Endothelial cell (in vitro differentiated cells): ENCODE results near the gene OXGR1. TPM values are rescaled to one million over a fixed set of nuclear protein-coding genes. Genes with fewer than 3 reads are reported as not detected.

Experiments
- DNase-seq: peaks from one replicate; pipeline ENCODE4 v3.0.0; 2021; ENCODE audit warnings: low spot score
- H3K27ac Mint-ChIP-seq: one replicate; pipeline ENCODE4 v1.8.0; 2021; ENCODE audit warnings: mixed read lengths, inconsistent platforms; ENCODE audit not compliant: unreplicated experiment
- H3K27me3 Mint-ChIP-seq: one replicate; pipeline ENCODE4 v1.8.0; 2021; ENCODE audit warnings: mild to moderate bottlenecking, moderate library complexity, mixed read lengths, inconsistent platforms; ENCODE audit not compliant: unreplicated experiment
- H3K36me3 Mint-ChIP-seq: one replicate; pipeline ENCODE4 v1.8.0; 2021; ENCODE audit warnings: mild to moderate bottlenecking, low read depth, mixed read lengths, inconsistent platforms; ENCODE audit not compliant: unreplicated experiment
- H3K4me1 Mint-ChIP-seq: one replicate; pipeline ENCODE4 v1.8.0; 2021; ENCODE audit warnings: mild to moderate bottlenecking, mixed read lengths, inconsistent platforms; ENCODE audit not compliant: unreplicated experiment
- H3K4me3 Mint-ChIP-seq: one replicate; pipeline ENCODE4 v1.8.0; 2021; ENCODE audit warnings: mild to moderate bottlenecking, mixed read lengths, inconsistent platforms; ENCODE audit not compliant: unreplicated experiment
- H3K9me3 Mint-ChIP-seq: one replicate; pipeline ENCODE4 v1.8.0; 2021; ENCODE audit warnings: mixed read lengths, inconsistent platforms; ENCODE audit not compliant: unreplicated experiment
- total RNA-seq: library from RNA; stranded (reverse); fragmentation: NEBNext Ultra II Directional; extraction: Animal tissue kit (Norgen Biotek cat#: 25700); gene quantifications from one replicate; pipeline ENCODE4 v1.2.1, GENCODE V29; 2021; ENCODE audit not compliant: unreplicated experiment
- TF ChIP-seq, protein P1 (sequence below): fragments of 200-600 bp; sonication (generic); IDR thresholded peaks from one replicate; pipeline ENCODE4 v1.5.0; 2021; ENCODE audit warnings: antibody characterized with exemption; ENCODE audit not compliant: unreplicated experiment

Gene OXGR1
- total RNA-seq, 1 donor from 2014 or later, result 0.15 TPM

DNA sequence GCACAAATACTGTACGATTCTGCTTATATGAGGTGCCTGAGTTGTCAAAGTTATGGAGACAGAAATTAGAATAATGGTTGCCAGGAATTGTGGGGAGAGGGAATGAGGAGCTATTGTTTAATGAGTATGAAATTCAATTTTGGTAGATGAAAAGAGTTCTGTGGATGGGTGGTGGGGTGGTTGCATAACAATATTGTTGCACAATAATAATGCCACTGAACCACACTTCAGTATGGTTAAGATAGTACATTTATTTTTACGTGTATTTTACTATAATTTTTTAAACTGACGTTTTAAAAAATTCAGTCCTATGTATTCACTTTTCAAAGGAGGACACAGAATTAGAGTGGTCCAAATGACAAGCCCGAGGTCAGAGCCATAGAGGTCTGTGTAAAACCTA lies 1.8 kb upstream of the OXGR1 start:
- peaks cover 14% of the 10 kb centered on the region for H3K27me3 Mint-ChIP-seq
- no peaks in the 10 kb centered on the region for H3K36me3 Mint-ChIP-seq
- DNase-seq, result no peak

GRCh38 chr13:96994858-96995243 lies 575 bp upstream of the OXGR1 start:
- DNase-seq, result no peak
- Mint-ChIP-seq H3K27ac (no peak overlapping the region), H3K27me3 (peaks cover 14% of the 10 kb centered on the region), H3K4me3 (peak overlapping the region; percentile 56), H3K36me3 (no peaks in the 10 kb centered on the region), H3K9me3 (no peaks in the 10 kb centered on the region), H3K4me1 (peaks cover 8% of the 10 kb centered on the region)
- TF ChIP-seq, protein P1, sequence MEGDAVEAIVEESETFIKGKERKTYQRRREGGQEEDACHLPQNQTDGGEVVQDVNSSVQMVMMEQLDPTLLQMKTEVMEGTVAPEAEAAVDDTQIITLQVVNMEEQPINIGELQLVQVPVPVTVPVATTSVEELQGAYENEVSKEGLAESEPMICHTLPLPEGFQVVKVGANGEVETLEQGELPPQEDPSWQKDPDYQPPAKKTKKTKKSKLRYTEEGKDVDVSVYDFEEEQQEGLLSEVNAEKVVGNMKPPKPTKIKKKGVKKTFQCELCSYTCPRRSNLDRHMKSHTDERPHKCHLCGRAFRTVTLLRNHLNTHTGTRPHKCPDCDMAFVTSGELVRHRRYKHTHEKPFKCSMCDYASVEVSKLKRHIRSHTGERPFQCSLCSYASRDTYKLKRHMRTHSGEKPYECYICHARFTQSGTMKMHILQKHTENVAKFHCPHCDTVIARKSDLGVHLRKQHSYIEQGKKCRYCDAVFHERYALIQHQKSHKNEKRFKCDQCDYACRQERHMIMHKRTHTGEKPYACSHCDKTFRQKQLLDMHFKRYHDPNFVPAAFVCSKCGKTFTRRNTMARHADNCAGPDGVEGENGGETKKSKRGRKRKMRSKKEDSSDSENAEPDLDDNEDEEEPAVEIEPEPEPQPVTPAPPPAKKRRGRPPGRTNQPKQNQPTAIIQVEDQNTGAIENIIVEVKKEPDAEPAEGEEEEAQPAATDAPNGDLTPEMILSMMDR, result no peak

More for the DNA sequence above, 1.8 kb upstream of the OXGR1 start:
- Mint-ChIP-seq H3K27ac (no peak overlapping the region), H3K9me3 (no peaks in the 10 kb centered on the region), H3K4me1 (peaks cover 8% of the 10 kb centered on the region), H3K4me3 (no peak overlapping the region)
- TF ChIP-seq, protein P1, result no peak

DNA sequence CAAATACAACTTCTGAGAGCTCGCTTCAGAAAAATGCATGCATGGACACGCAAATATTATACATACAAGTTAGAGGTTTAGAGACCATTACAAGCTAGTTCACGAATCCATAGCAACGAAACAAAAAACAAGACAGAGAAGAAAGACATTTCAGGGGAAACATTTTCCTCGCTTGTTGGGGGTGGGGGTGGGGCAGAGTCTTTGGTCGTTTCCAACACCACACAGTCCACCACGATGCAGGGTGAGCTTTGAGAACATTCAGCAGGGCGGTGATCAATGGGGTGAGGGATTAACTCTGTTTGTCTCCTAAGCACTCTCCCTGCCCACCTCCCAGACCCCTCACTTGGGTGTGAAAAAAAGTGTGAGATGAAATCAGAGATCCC lies 651 bp downstream of the OXGR1 start:
- H3K27me3 Mint-ChIP-seq, result peaks cover 14% of the 10 kb centered on the region
- no peak for DNase-seq
- H3K4me1 Mint-ChIP-seq, result peaks cover 8% of the 10 kb centered on the region
- TF ChIP-seq, protein P1, result no peak
- H3K27ac Mint-ChIP-seq, result peak overlapping the region; percentile 5
- no peaks in the 10 kb centered on the region for H3K36me3 Mint-ChIP-seq
- peak overlapping the region; percentile 76 for H3K4me3 Mint-ChIP-seq
- no peaks in the 10 kb centered on the region for H3K9me3 Mint-ChIP-seq

- Mint-ChIP-seq H3K4me1 (peaks cover 8% of the 10 kb centered on the region), H3K27ac (no peak overlapping the region), H3K36me3 (no peaks in the 10 kb centered on the region), H3K9me3 (no peaks in the 10 kb centered on the region), H3K4me3 (no peak overlapping the region), H3K27me3 (peaks cover 14% of the 10 kb centered on the region)
- TF ChIP-seq, protein P1, result no peak
- DNase-seq, result no peak
Measured at GRCh38 chr13:96992633-96993032, 1.6 kb downstream of the OXGR1 start.

DNA sequence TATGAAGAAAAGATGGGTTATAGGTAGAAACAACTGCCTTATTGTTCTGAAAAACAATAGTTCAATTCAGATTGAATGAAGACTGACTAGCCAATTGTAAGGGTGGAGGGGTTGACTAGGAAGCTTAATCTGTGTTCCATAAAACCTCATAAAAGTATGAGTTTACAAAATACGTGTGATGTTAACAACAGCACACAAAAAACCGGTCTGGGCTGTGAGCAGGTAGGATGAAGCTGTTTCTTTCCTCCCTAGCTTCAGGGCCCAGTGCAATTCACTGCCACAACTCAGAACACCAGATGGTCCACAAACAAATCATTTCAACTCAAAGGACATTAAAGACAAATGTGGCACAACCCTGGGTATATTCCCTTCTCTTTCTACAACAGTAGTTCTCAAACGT lies 3.2 kb downstream of the OXGR1 start:
- H3K27ac Mint-ChIP-seq, result no peak overlapping the region
- H3K27me3 Mint-ChIP-seq, result peaks cover 14% of the 10 kb centered on the region
- no peak for DNase-seq
- no peaks in the 10 kb centered on the region for H3K9me3 Mint-ChIP-seq
- TF ChIP-seq, protein P1, result no peak
- no peaks in the 10 kb centered on the region for H3K36me3 Mint-ChIP-seq
- H3K4me1 Mint-ChIP-seq, result peaks cover 8% of the 10 kb centered on the region
- no peak overlapping the region for H3K4me3 Mint-ChIP-seq
